ENCODE data around the gene FAM131A. TPM values are rescaled to one million over a fixed set of nuclear protein-coding genes. Genes with fewer than 3 reads are reported as not detected.
A peak's percentile ranks its signal among the peaks of the same experiment; 100 is the strongest.

FAM131A gene
- total RNA-seq, 1 experiment from 2014 or later: 14.4 TPM

DNA sequence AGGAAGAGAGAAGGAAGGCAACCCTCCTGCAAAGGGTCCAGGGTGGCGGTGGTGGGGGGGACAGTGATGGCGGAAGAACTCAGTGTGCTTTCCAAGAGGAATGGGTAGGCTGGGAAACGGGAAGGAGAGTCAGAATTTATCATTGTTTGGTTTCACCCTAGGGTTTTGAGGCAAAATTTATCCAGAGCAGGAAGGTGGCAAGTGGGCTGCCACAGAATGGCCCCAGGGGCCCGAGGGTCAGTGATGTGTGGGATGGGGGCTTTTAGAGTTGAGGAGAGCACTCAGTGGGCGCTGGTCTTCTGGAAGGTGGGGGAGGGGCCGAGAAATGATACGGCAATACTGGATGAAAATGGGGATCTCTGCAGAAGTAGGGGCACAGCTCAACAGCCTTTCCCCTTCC, 581 bp downstream of the FAM131A start:
- no peaks in the 10 kb centered on the region for H3K79me1 ChIP-seq (ENCODE audit: insufficient read depth, low read depth, low read length, poor library complexity, severe bottlenecking)
- H3K9ac ChIP-seq (ENCODE audit: extremely low read depth, insufficient read length, low read length): no peak overlapping the region
- no peak for DNase-seq
- H4K5ac ChIP-seq (ENCODE audit: insufficient read length, low read depth, low read length): no peak overlapping the region
- WGBS (ENCODE audit: extremely low coverage, insufficient read length, low lambda C conversion rate): no CpG with 5 or more reads among the region's 7 CpGs
- no peak overlapping the region for H3K4ac ChIP-seq (ENCODE audit: low read depth, low read length)
- Mint-ChIP-seq H3K4me3 (peak overlapping the region in 1 of 2 experiments; percentile 63; a peak in 4 of 5 replicates), H3K36me3 (ENCODE audit: insufficient read depth in 1 of 3, low read depth in 3 of 3) (peaks cover 22 to 44% (median 29%) of the 10 kb centered on the region in 3 experiments), H3K4me1 (peaks cover 34 to 37% of the 10 kb centered on the region in 2 experiments), H3K27ac (peak overlapping the region in 2 of 3 experiments; percentile 6 to 90; a peak in 3 of 7 replicates), H3K9me3 (no peaks in the 10 kb centered on the region; a peak in 1 of 5 replicates), H3K27me3 (ENCODE audit: low read depth) (no peaks in the 10 kb centered on the region; the same call in 1 of the 2 replicates)
- H3K14ac ChIP-seq (ENCODE audit: insufficient read depth, low read length): no peak overlapping the region
- H3K27ac ChIP-seq (ENCODE audit: insufficient read length, low read depth, low read length): no peak overlapping the region
- H3K56ac ChIP-seq (ENCODE audit: insufficient read length, low read depth, low read length): no peak overlapping the region
- H4K91ac ChIP-seq (ENCODE audit: insufficient read length, low read depth, low read length): no peak overlapping the region
- no peak overlapping the region for H2BK5ac ChIP-seq (ENCODE audit: insufficient read length, low read length)
- H2AK5ac ChIP-seq (ENCODE audit: insufficient read length, low read length): no peak overlapping the region
- H2BK120ac ChIP-seq (ENCODE audit: low read depth, low read length, poor library complexity, severe bottlenecking): no peak overlapping the region
- no peaks in the 10 kb centered on the region for H3K27me3 ChIP-seq (ENCODE audit: insufficient read depth, low read length)
- TF ChIP-seq, protein P1, sequence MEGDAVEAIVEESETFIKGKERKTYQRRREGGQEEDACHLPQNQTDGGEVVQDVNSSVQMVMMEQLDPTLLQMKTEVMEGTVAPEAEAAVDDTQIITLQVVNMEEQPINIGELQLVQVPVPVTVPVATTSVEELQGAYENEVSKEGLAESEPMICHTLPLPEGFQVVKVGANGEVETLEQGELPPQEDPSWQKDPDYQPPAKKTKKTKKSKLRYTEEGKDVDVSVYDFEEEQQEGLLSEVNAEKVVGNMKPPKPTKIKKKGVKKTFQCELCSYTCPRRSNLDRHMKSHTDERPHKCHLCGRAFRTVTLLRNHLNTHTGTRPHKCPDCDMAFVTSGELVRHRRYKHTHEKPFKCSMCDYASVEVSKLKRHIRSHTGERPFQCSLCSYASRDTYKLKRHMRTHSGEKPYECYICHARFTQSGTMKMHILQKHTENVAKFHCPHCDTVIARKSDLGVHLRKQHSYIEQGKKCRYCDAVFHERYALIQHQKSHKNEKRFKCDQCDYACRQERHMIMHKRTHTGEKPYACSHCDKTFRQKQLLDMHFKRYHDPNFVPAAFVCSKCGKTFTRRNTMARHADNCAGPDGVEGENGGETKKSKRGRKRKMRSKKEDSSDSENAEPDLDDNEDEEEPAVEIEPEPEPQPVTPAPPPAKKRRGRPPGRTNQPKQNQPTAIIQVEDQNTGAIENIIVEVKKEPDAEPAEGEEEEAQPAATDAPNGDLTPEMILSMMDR (conservative IDR thresholded peaks at IDR 0.05): no peak
- H3K79me2 ChIP-seq (ENCODE audit: insufficient read depth, low read length): no peaks in the 10 kb centered on the region
- H3K23ac ChIP-seq (ENCODE audit: insufficient read length, low read depth, low read length): no peak overlapping the region
- no peak overlapping the region for H2BK12ac ChIP-seq (ENCODE audit: insufficient read length, low read depth, low read length)
- no peak overlapping the region for H2BK15ac ChIP-seq (ENCODE audit: low read depth, low read length)
- H3K18ac ChIP-seq (ENCODE audit: insufficient read length, low read depth, low read length): no peak overlapping the region
- H3T11ph ChIP-seq (ENCODE audit: low read length): no peak overlapping the region
- no peak overlapping the region for H2BK20ac ChIP-seq (ENCODE audit: low read depth, low read length, poor library complexity, severe bottlenecking)
- H4K8ac ChIP-seq (replicated peaks; ENCODE audit: insufficient read length, low read depth, low read length): no peak overlapping the region
- no peaks in the 10 kb centered on the region for H3K9me3 ChIP-seq (ENCODE audit: control insufficient read depth, low read depth, low read length)
- peaks cover 4% of the 10 kb centered on the region for H4K20me1 ChIP-seq (ENCODE audit: control insufficient read depth, insufficient read depth, insufficient read length)
- no peak overlapping the region for H3K4me2 ChIP-seq (ENCODE audit: insufficient read depth, insufficient read length, low read length)
- no peaks in the 10 kb centered on the region for H3K4me1 ChIP-seq (ENCODE audit: insufficient read depth, low read length)
- no peak overlapping the region for H2AFZ ChIP-seq (ENCODE audit: low read length)
- H3K23me2 ChIP-seq (ENCODE audit: insufficient read length, low read depth, low read length, poor library complexity, severe bottlenecking): peaks cover 10% of the 10 kb centered on the region

All from H9 (cell line).